Motor neuron (in vitro differentiated cells): ENCODE data around the gene MOB4. TPM values are rescaled to one million over a fixed set of nuclear protein-coding genes. Genes with fewer than 3 reads are reported as not detected.
"Not testable (repeated sequence)": the region's sequence is repeated elsewhere in the genome, so short reads cannot be mapped to it uniquely, and the experiment has no call there.

Experiments used
- ATAC-seq, 8 experiments: fragments of 200-7000 bp; cut with Tn5 transposase; replicated peaks in 6 of 8; 2 replicates each; pipeline ENCODE4 v1.8.0; 2021; ENCODE audit warnings: mild to moderate bottlenecking in 8 of 8, moderate library complexity in 8 of 8
- H3K27ac ChIP-seq, 2 donors: fragments of 250-450 bp; sonication (Bioruptor Pico); 2 replicates each; pipeline ENCODE4 v1.9.0; 2021; ENCODE audit warnings: antibody characterized with exemption in 2 of 2, mild to moderate bottlenecking in 2 of 2, moderate library complexity in 1 of 2
- H3K4me1 ChIP-seq, 2 donors: fragments of 250-450 bp; sonication (Bioruptor Pico); replicated peaks in 1 of 2; 2 replicates each; pipeline ENCODE4 v1.6.1; 2021; ENCODE audit warnings: antibody characterized with exemption in 2 of 2, mild to moderate bottlenecking in 2 of 2, moderate library complexity in 1 of 2
- H3K4me3 ChIP-seq, 5 donors: fragments of 250-450 bp; sonication (Bioruptor Pico); 2 replicates each; pipeline ENCODE4 v1.9.0; 2021; ENCODE audit warnings: antibody characterized with exemption in 5 of 5, mild to moderate bottlenecking in 5 of 5, moderate library complexity in 4 of 5
- whole genome bisulfite sequencing, 10 experiments: fragments of 450-650 bp; shearing (Covaris generic); methylation state at CpG; one replicate each; pipeline ENCODE4 v1.0.0; 2022; 5-methylcytosine and 5-hydroxymethylcytosine counted together
- in situ Hi-C, 9 experiments: fragments of 400-800 bp; cut with MboI; loops; one replicate each; pipeline ENCODE4 v1.15.0; 2021; ENCODE audit warnings: low sequenced_read_pairs in 9 of 9, low pct_unique_long_range_greater_than_20kb in 2 of 9; ENCODE audit not compliant: unreplicated experiment in 9 of 9
- total RNA-seq, 8 experiments: library from RNA; unstranded; fragments of 300-600 nt; gene quantifications; 2 replicates each; pipeline versions ENCODE4 v1.2.3 to v1.2.4, GENCODE V29; 2022

MOB4 gene
- total RNA-seq, 8 experiments from 2014 or later, result 31.9 to 50.9 (median 43.7) TPM

GRCh38 chr2:197576631-197577030, 60.8 kb downstream of the MOB4 start:
- WGBS, 10 experiments, result 0 to 72% (median 52%) methylated on average over 1 to 3 of the region's 3 CpGs
- peaks cover 0 to 10% of the 10 kb centered on the region in 2 donors for H3K4me1 ChIP-seq
- in situ Hi-C loops, result no loop called here
- ATAC-seq, result peak in 2 of 8 experiments; percentile 43 to 55
- H3K4me3 ChIP-seq, result no peak overlapping the region
- H3K27ac ChIP-seq, result no peak overlapping the region

GRCh38 chr2:197577446-197577845, 61.6 kb downstream of the MOB4 start:
- 64 to 100% (median 86%) methylated on average over 1 to 4 of the region's 4 CpGs; no CpG with 5 or more reads in 1 of the 10 experiments for WGBS, 10 experiments
- H3K4me3 ChIP-seq, result no peak overlapping the region
- no peak overlapping the region for H3K27ac ChIP-seq
- in situ Hi-C loops, result no loop called here
- peaks cover 0 to 10% of the 10 kb centered on the region in 2 donors for H3K4me1 ChIP-seq
- no peak for ATAC-seq

DNA sequence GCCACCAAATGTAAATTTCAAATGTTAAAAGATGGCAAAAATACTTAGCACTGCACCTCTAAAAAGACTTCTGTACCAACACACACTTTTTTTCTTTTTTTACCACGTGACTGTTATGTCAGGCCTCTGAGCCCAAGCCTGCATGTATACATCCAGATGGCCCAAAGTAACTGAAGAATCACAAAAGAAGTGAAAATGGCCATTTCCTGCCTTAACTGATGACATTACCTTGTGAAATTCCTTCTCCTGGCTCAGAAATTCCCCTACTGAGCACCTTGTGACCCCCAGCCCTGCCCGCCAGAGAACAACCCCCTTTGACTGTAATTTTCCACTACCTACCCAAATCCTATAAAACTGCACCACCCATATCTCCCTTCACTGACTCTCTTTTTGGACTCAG, 62.4 kb downstream of the MOB4 start:
- H3K27ac ChIP-seq, H3K4me3 ChIP-seq, in situ Hi-C loops, ATAC-seq, H3K4me1 ChIP-seq: not testable (repeated sequence)
- WGBS, 10 experiments, result 25 to 100% (median 55%) methylated on average over 1 to 2 of the region's 2 CpGs; no CpG with 5 or more reads in 5 of the 10 experiments

- in situ Hi-C loops, H3K4me3 ChIP-seq, ATAC-seq, H3K27ac ChIP-seq, H3K4me1 ChIP-seq: not testable (repeated sequence)
- WGBS, 10 experiments, result 14 to 100% (median 88%) methylated on average over 1 to 3 of the region's 3 CpGs
Observed at GRCh38 chr2:197580166-197580565, 64.3 kb downstream of the MOB4 start.

DNA sequence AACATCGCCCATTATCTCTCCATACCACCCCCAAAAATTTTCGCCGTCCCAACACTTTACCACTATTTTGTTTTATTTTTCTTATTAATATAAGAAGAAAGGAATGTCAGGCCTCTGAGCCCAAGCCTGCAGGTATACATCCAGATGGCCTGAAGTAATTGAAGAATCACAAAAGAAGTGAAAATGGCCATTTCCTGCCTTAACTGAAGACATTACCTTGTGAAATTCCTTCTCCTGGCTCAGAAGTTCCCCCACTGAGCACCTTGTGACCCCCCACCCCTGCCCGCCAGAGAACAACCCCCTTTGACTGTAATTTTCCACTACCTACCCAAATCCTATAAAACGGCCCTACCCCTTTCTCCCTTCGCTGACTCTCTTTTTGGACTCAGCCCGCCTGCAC, 71.4 kb downstream of the MOB4 start:
- H3K27ac ChIP-seq, H3K4me1 ChIP-seq, H3K4me3 ChIP-seq, ATAC-seq, in situ Hi-C loops: not testable (repeated sequence)
- WGBS, 10 experiments, result 88 to 100% (median 95%) methylated on average over 1 to 4 of the region's 7 CpGs; no CpG with 5 or more reads in 6 of the 10 experiments

DNA sequence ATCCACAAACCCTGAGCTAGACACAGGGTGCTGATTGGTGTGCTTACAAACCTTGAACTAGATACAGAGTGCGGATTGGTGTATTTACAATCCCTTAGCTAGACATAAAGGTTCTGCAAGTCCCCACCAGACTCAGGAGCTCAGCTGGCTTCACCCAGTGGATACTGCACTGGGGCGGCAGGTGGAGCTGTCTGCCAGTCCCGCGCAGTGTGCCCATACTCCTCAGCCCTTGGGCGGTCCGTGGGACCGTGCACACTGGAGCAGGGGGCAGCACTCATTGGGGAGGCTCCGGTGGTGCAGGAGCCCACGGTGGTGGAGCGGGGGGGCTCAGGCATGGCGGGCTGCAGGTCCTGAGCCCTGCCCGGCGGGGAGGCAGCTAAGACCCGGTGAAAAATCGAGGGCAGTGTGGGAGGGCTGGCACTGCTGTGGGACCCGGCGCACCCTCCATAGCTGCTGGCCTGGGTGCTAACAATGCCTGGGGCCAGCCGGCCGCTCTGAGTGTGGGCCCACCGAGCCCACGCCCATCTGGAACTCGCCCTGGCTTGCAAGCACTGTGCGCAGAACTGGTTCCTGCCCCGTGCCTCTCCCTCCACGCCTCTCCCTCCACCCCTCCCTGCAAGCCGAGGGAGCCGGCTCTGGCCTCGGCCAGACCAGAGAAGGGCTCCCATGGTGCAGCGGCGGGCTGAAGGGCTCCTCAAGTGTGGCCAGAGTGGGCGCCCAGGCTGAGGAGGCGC, 75.6 kb downstream of the MOB4 start:
- WGBS, 10 experiments, result 70 to 100% (median 94%) methylated on average over 2 to 4 of the region's 32 CpGs; no CpG with 5 or more reads in 6 of the 10 experiments
- ATAC-seq, result no peak
- Histone ChIP-seq H3K27ac (no peak overlapping the region), H3K4me1 (peaks cover 8 to 10% of the 10 kb centered on the region in 2 donors), H3K4me3 (no peak overlapping the region)
- in situ Hi-C loops, result no loop called here

DNA sequence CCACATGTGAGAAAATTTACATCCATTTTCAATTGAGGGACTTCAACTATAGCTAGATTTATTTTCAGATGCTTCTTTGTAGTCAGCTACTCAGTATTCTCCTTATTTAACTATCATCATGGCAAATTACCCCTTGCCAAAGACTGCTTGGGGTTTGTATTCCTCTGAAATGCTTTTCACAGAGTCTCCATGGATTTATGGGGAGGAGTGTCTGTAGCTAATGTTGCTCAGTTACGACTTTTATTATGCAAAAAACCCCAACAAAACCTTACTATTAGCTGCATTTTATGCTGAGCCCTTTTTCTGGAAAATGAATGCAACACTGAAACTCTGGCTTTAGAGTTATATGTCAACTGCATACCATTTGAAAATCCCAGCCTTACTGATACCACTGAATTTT, 80.9 kb downstream of the MOB4 start:
- H3K27ac ChIP-seq, result peak overlapping the region; percentile 76 to 83
- WGBS, 10 experiments, result 0 to 44% (median 7%) methylated on average over 1 of the region's 1 CpG; no CpG with 5 or more reads in 2 of the 10 experiments
- H3K4me1 ChIP-seq, result peaks cover 21 to 22% of the 10 kb centered on the region in 2 donors
- ATAC-seq, result peak in 7 of 8 experiments; percentile 21 to 97 (median 97)
- no peak overlapping the region for H3K4me3 ChIP-seq
- in situ Hi-C loops, result no loop called here

- Histone ChIP-seq H3K4me3 (no peak overlapping the region), H3K4me1 (peaks cover 21 to 22% of the 10 kb centered on the region in 2 donors), H3K27ac (peak overlapping the region; percentile 76 to 83)
- in situ Hi-C loops, result no loop called here
- WGBS, 10 experiments, result 0 to 80% (median 55%) methylated on average over 1 to 4 of the region's 4 CpGs; no CpG with 5 or more reads in 1 of the 10 experiments
- ATAC-seq, result peak in 5 of 8 experiments; percentile 40 to 61 (median 55)
Observed at GRCh38 chr2:197597166-197597565, 81.3 kb downstream of the MOB4 start.

DNA sequence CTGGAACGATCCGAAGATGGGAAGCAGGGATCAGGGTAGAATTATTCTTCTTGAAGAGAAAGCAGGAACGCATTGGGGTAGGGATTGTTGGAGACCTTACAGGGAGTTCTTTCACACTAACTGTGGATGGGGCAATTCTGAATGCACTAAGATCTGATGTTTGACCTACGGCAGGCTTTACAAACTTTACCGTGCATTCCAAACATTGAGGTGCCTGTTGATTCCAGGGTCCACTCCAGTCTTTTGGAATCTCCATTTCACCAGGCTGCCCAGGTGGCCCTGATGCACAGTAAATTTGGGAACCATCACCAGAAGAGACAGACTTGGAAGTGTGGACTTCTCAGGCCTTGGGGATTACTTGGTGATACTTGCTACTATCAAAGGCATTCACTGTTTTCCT, 82.6 kb downstream of the MOB4 start:
- no peak for ATAC-seq
- Histone ChIP-seq H3K4me3 (no peak overlapping the region), H3K27ac (peak overlapping the region in 1 of 2 donors; percentile 83), H3K4me1 (peaks cover 21 to 22% of the 10 kb centered on the region in 2 donors)
- WGBS, 10 experiments, result 87 to 100% (median 96%) methylated on average over 1 to 5 of the region's 5 CpGs; no CpG with 5 or more reads in 2 of the 10 experiments
- in situ Hi-C loops, result no loop called here

DNA sequence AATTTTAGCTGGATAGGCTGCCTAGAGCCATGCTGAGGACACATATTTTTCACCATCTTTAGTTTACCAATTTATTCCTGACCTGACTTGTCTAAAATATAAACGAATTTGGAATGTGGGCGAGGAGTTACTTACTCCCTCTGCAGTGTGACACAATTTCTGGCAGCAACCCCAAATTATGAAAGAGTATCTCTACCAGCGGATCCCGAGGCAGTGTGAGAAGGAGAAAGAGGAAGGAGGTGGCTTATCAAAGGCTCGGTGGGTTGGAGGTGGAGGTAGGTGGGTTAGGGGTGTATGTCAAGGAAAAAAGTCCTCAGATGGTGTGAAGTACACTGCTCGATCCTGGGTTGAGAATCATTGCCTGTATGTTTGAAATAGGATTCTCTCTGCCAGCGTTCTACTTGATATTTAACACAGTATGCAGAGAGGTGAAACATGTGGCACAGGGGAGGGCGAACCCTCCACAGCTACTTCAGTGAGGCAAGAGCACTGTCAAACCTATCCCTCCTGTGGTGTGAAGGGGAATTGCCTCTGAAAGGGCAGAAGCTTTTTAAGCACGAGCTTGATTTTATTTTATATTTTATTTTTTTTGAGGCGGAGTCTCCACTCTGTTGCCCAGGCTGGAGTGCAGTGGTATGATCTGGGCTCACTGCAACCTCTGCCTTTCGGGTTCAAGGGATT, 83.6 kb downstream of the MOB4 start:
- no peak overlapping the region for H3K4me3 ChIP-seq
- WGBS, 10 experiments, result 17 to 100% (median 83%) methylated on average over 2 to 9 of the region's 11 CpGs; no CpG with 5 or more reads in 2 of the 10 experiments
- peak in 3 of 8 experiments; percentile 66 to 96 (median 79) for ATAC-seq
- peaks cover 21 to 29% of the 10 kb centered on the region in 2 donors for H3K4me1 ChIP-seq
- in situ Hi-C loops, result no loop called here
- no peak overlapping the region for H3K27ac ChIP-seq

- in situ Hi-C loops, result no loop called here
- Histone ChIP-seq H3K4me1 (peaks cover 21 to 29% of the 10 kb centered on the region in 2 donors), H3K27ac (no peak overlapping the region), H3K4me3 (no peak overlapping the region)
- 38 to 100% (median 94%) methylated on average over 2 to 4 of the region's 5 CpGs; no CpG with 5 or more reads in 1 of the 10 experiments for WGBS, 10 experiments
- ATAC-seq, result no peak
Observed at GRCh38 chr2:197600306-197600705, 84.4 kb downstream of the MOB4 start.

GRCh38 chr2:197601726-197602125, 85.9 kb downstream of the MOB4 start:
- in situ Hi-C loops, result no loop called here
- 54 to 100% (median 67%) methylated on average over 1 to 2 of the region's 2 CpGs; no CpG with 5 or more reads in 2 of the 10 experiments for WGBS, 10 experiments
- H3K4me3 ChIP-seq, result no peak overlapping the region
- no peak overlapping the region for H3K27ac ChIP-seq
- peaks cover 10 to 20% of the 10 kb centered on the region in 2 donors for H3K4me1 ChIP-seq
- no peak for ATAC-seq
